HG03139 (cell line): ENCODE data around the gene NEK4.
"Not testable (repeated sequence)": the region's sequence is repeated elsewhere in the genome, so short reads cannot be mapped to it uniquely, and the experiment has no call there.

Experiments
- ATAC-seq: cut with Tn5 transposase; IDR thresholded peaks from one replicate; pipeline ENCODE4 v1.9.1; 2021; ENCODE audit not compliant: unreplicated experiment

NEK4 gene

GRCh38 chr3:52779837-52780585 lies 9.3 kb upstream of the NEK4 start:
- no peak for ATAC-seq

- ATAC-seq, result no peak
Measured at GRCh38 chr3:52779011-52779836, 8.5 kb upstream of the NEK4 start.

- ATAC-seq, result no peak
Measured at GRCh38 chr3:52777959-52778805, 7.4 kb upstream of the NEK4 start.

GRCh38 chr3:52777127-52777958 lies 6.6 kb upstream of the NEK4 start, which contains the start of gene ITIH1:
Gene ITIH1, plus strand, starts transcription at chr3:52777599. Its CDS starts 17 bp downstream, at chr3:52777616.
- no peak for ATAC-seq

GRCh38 chr3:52776486-52776885 lies 5.7 kb upstream of the NEK4 start:
- not testable (repeated sequence) for ATAC-seq

- no peak for ATAC-seq
Measured at GRCh38 chr3:52775877-52776276, 5.1 kb upstream of the NEK4 start.

GRCh38 chr3:52774901-52775864 lies 4.4 kb upstream of the NEK4 start:
- ATAC-seq, result no peak

GRCh38 chr3:52774066-52774713 lies 3.5 kb upstream of the NEK4 start:
- ATAC-seq, result no peak

GRCh38 chr3:52773361-52774065 lies 2.8 kb upstream of the NEK4 start:
- ATAC-seq, result no peak

GRCh38 chr3:52771702-52772101 lies 962 bp upstream of the NEK4 start:
- ATAC-seq, result no peak

- ATAC-seq, result no peak
Measured at GRCh38 chr3:52771334-52771681, 568 bp upstream of the NEK4 start.

GRCh38 chr3:52769786-52770455 lies 819 bp downstream of the NEK4 start:
- ATAC-seq, result no peak

GRCh38 chr3:52763466-52763865 lies 7.3 kb downstream of the NEK4 start:
- ATAC-seq, result no peak

- ATAC-seq, result no peak
Measured at GRCh38 chr3:52756141-52756540, 14.6 kb downstream of the NEK4 start.

GRCh38 chr3:52754373-52754772 lies 16.4 kb downstream of the NEK4 start:
- ATAC-seq, result no peak

- no peak for ATAC-seq
Measured at GRCh38 chr3:52752045-52752660, 18.6 kb downstream of the NEK4 start.

- no peak for ATAC-seq
Measured at GRCh38 chr3:52743721-52744120, 27.0 kb downstream of the NEK4 start.
